Hindlimb muscle (tissue), 1 donor: ENCODE data around the gene CD58. TPM values are rescaled to one million over a fixed set of nuclear protein-coding genes. Genes with fewer than 3 reads are reported as not detected.
"Not testable (repeated sequence)": the region's sequence is repeated elsewhere in the genome, so short reads cannot be mapped to it uniquely, and the experiment has no call there.

ENCODE experiments used
- DNase-seq: peaks from one replicate; pipeline ENCODE4 v3.0.0-alpha.2; 2013
- polyA plus RNA-seq: library from polyadenylated mRNA; unstranded; fragments of 120-200 nt; gene quantifications from one replicate; pipeline ENCODE4 v1.2.1, GENCODE V29; 2013; ENCODE audit not compliant: insufficient read length

CD58 gene
- polyA plus RNA-seq, 1 donor, result 9.8 TPM

DNA sequence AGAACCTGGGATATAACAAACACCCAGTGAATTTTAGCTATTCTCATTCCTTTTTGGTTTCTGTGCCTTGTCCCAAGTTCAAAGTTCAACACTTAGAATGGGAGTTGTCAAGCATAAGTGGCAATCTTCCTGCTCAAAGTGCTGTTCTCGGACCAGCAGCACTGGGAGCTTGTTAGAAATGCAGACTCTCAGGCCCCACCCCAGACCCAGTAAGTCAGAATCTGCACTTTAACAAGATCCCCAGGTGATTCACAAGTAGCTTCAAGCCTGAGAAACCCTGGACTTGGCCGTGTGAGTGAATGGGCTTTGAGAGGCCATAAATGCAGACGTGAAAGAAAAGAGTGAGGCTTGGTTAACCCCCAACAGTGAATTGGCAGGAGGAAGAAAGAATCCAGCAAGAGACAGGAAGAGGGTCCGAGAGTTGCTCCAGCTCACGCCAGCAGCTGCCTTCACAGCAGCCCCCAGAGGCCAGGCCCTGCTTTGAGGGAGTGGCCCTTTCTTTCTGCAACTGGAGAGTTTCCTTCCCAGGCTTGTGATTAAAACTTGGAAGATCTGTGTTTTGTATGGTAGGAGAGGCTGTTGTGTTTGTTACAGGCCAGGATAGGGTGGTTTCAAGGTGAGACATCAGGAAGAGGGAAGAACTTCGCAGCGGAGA is 21.3 kb upstream of the CD58 start:
- not testable (repeated sequence) for DNase-seq

DNA sequence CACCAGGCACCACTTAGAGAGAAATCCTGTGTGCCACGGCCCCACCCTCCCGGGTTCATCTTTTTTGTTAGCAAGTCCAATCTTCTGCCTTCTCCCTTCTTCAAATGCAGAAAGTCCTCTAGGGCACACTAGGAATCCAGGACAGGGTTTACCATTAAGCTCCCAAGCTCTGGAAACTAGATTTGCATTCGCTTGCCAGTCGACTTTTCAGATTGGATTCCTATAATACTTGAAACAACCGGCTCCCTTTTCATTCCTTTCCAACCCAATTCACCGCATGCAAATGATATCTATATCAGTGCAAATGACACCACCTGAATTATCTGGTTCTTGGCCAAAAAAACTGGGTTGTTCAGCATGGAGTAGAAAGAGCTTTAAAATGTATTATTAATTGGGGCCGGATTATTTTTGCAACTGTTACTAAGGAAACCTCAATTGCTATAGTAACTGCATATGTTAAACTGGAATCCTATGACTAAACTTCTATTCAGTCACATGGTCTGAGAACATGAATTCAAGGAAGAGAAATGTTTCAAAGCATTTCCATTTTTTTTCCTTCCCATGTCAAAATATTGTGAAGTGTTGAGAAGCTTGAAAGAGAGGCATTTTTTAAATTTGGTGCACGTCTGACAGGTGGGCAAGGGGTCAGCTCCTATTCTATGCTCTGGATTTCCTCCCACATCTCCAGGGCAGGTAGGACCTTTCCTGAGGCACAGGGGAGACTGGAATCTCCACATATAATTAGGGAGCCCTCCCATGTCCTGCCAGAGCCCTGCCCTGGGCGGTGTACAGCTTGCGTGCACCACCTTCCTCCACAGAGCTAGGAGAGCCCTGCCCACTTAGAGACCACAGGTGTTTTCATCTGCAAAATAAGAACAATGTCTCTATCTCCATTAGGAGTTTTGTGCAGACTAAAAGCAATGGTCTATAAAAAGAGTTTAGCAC is 20.5 kb upstream of the CD58 start:
- not testable (repeated sequence) for DNase-seq

GRCh38 chr1:116590359-116591005 is 19.7 kb upstream of the CD58 start:
- not testable (repeated sequence) for DNase-seq

- DNase-seq, result not testable (repeated sequence)
These were observed 18.4 kb upstream of the CD58 start for GRCh38 chr1:116589101-116589735.

DNA sequence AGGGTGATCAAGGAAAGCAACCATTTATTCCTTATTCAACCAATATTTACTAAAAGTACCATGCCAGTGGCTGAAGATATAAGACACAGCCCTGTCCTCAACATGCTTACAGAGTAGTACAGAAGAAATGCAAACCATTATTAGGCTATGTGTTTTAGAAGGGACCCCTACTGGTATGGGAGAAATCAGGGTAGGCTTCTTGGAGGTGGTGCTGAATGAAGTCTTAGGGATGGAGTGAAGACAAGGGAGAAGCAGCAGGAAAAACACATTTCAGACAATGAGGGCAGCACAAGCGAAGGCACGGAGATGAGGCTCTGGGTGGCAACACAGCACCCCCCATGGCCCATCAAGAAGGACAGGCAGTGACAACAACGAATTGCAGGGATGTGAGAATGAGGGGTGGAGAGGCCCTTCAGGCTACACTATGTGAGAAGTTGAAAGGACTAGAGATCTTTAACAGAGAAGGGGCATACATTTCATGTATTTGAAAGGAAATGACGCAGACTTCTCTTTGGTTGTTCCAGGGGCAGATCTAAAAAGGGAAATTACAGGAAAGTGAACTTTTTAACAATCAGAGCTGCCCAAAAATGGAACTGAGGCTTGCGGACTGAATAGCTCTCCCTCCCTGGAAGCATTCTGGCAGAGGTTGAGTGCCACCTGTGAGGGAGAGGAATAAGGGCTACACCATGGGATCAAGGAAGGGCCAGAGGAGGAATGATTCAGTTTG is 16.8 kb upstream of the CD58 start:
- DNase-seq, result no peak

DNA sequence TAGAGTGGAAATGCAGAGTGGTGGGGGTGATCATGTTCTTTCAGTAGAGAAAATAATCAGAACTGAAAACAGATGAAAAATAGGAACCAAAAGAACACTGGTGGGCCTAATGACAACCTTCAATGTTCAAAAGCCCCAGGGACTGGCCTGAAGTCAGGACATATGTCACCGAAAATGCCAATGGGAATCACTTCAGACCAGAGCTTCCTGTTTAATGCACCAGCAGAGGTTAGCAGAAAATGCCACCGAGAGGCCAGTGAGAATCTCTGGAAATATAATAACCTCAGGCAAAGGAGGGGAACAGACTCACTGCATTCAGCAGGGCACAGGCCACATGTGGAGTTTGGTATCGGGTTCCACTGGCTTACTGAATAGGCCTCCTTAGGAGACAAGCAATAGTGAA is 15.9 kb upstream of the CD58 start:
- no peak for DNase-seq

DNA sequence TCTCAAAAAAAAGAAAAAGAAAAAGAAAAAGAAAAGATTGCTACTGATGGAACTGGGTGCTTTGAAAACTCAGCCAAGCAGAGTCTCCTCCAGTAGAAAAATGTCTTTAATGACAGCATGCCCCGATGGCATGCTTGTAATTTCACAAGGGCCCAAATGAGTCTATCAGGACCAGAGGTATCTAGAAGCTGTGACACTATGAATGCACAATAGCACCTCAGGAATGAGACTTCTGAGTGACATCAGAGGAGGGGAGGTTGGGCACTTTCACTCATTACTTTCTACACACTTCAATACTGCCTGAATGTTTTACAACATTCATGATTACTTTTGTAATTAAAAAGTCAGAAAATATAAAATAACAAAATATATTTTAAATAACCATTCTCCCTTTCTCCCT is 15.1 kb upstream of the CD58 start:
- no peak for DNase-seq

- DNase-seq, result no peak
These were observed 10.6 kb upstream of the CD58 start for GRCh38 chr1:116581323-116581885.

DNA sequence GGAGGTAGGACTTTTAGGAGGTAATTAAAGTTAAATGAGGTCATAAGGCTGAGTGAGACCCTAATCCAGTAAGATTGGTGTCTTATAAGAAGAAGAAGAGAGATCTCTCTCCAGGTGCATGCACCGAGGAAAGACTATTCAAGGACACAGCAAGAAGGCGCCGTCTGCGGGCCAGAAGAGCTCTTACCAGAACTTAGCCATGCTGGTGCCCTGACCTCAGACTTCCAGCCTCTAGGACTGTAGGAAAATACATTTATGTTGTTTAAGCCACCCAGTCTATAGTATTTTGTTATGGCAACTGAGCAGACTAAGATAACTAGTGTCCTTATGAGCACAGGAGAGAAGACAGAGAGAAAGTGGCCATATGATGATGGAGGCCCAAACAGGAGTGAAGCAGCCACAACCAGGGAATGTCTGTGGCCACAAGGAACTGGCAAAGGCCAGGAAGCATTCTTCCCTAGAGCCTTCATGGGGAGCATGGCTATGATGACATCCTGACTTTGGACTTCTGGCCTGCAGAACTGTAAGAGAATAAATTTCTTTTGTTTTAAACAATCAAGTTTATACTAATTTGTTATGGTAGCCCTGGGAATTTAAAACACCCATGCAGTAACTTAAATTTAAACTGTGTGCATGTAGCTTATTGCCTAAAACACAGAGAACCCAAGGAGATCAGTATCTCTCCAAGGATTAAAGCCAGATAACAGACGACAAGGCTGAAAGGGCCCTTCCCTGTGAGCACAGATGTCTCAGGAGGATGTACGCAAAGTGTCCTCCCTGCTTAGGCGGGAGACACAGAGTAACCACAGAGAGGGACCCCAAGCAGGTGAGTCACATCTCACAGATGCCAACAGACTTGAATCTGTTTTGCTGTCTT is 9.9 kb upstream of the CD58 start:
- DNase-seq, result no peak

GRCh38 chr1:116579259-116579875 is 8.5 kb upstream of the CD58 start:
- DNase-seq, result no peak

- no peak for DNase-seq
These were observed 7.8 kb upstream of the CD58 start for GRCh38 chr1:116578581-116578980.

- no peak for DNase-seq
These were observed 7.0 kb upstream of the CD58 start for GRCh38 chr1:116577759-116578314.

DNA sequence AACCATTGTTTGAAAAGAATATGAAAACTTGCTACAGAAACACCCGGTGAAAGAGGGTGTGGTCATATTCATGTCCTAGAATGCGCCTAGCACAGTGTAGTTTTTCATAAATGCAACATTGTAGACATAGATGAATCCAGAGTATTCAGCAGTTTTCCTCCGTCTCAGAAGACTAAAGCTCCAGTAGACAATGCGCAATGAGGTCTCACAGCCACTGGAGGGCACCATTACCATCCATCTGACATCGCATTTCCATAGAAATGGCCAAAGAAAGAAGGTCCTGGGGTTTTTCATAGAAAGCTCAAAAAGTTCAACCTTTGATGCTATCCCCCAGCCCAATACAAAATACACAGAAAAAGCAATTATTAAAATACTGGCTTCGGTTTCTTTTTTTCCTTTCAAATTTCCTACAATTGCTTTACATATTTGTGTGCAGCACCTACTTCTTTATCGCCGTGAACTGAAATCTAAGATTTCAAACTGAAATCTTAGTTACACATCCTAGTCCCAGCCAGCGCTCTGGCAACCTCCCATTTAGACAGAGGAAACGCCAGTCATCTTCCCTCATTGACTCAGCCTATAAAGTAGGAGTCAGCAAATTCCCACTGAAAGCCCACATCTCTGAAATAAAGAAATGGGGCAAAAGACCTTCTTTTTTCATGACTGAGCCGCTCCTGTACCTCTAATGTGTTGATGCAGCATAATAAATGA is 3.9 kb upstream of the CD58 start:
- peak; percentile 83 for DNase-seq

DNA sequence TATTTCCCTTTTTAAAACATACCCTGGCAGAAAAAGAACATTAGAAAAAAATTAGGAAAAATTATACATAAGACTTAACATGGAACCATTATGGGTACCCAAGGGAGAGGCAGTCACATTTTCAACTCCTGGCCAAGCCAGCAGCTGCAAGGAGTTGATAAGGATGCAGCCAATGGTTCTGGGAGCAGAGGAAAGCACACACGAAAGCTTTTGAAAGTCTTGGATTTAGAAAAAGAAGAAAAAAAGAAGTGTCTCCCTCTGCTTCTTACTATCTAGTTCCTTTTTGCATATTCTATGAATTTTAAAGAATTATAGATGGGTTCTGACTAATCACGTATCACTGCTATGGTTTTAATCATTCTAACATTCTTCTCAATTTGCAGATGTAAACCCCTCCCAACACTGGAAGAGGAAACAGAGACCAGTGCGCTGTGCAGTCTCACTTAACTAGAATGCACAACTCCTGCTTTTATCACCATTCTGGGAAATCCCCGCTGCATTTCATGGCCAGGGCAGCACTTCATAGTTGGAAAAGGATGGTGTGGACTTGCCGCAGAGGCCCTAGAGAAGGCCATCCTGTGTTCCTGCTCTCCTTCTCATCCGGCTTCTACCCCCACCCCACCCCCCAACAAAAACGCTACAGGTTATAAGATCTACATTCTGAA is 2.7 kb upstream of the CD58 start:
- DNase-seq, result no peak

GRCh38 chr1:116572771-116573430 is 2.1 kb upstream of the CD58 start:
- no peak for DNase-seq

DNA sequence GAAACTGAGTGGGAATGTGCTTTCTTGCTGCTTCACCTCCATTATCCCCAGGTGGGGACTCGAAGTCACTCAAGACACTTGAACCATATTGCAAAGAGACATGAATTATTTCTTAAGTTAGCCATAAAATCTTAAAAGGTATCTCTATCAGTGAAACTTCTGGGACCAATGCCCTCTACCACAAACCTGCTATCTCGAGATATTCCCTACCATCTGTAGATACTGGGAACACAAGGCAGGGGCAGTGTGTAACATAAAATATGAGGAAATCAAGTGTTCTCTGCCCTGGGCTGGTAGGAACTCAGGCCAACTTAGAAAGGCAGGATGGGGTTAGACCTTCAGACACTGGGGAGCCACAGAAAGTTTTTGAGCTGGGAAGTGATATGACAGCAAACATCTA is 1.3 kb upstream of the CD58 start:
- no peak for DNase-seq

GRCh38 chr1:116571215-116571919 is 541 bp upstream of the CD58 start:
- DNase-seq, result no peak
